ENCODE data around the gene UGT2B11.
"Not testable (repeated sequence)": the region's sequence is repeated elsewhere in the genome, so short reads cannot be mapped to it uniquely, and the experiment has no call there.

The UGT2B11 gene

GRCh38 chr4:69169171-69169570, 45.4 kb downstream of the UGT2B11 start:
- not testable (repeated sequence) for DNase-seq (ENCODE audit: low read depth)

GRCh38 chr4:69167300-69167699, 47.2 kb downstream of the UGT2B11 start:
- DNase-seq (ENCODE audit: low read depth): no peak

- not testable (repeated sequence) for DNase-seq (ENCODE audit: low read depth)
Observed at GRCh38 chr4:69166376-69166775, 48.2 kb downstream of the UGT2B11 start.

GRCh38 chr4:69165707-69166106, 48.8 kb downstream of the UGT2B11 start:
- DNase-seq (ENCODE audit: low read depth): not testable (repeated sequence)

GRCh38 chr4:69156913-69157312, 57.6 kb downstream of the UGT2B11 start:
- DNase-seq (ENCODE audit: low read depth): no peak

- DNase-seq (ENCODE audit: low read depth): no peak
Observed at GRCh38 chr4:69154021-69154420, 60.5 kb downstream of the UGT2B11 start.
